GM21825 (cell line): Measurements from ENCODE around the gene IFNW1.
"Not testable (repeated sequence)": the region's sequence is repeated elsewhere in the genome, so short reads cannot be mapped to it uniquely, and the experiment has no call there.

Source experiments
- ATAC-seq: cut with Tn5 transposase; IDR thresholded peaks from one replicate; pipeline ENCODE4 v1.9.1; 2021; ENCODE audit warnings: mild to moderate bottlenecking, moderate library complexity; ENCODE audit not compliant: unreplicated experiment

IFNW1 gene

DNA sequence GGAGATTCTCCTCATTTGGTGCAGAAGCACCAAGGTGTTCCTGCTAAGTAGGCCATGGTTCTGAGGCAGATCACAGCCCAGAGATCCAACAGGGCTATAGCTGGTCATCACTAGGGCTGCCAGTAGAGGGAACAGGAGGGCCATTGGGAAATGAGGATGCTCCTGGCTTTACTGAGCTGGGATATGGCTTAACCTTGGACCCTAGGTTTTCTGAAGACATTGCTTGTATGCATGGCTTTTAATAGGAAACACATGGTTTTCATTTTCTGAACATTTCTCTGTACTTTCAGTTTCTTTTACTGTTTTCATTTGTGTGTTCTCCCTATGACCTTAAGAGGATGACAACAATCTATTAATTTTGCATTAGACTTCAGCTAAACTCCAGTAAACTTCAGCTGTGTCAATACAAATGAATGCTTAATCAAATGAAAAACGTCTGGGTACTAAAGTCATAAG lies at the start of gene IFNW1:
TSS of gene IFNW1 (minus strand) at position 406 of the 456 bp plus-strand sequence. CDS start at position 144, 262 bp downstream.
- ATAC-seq: peak; percentile 67

DNA sequence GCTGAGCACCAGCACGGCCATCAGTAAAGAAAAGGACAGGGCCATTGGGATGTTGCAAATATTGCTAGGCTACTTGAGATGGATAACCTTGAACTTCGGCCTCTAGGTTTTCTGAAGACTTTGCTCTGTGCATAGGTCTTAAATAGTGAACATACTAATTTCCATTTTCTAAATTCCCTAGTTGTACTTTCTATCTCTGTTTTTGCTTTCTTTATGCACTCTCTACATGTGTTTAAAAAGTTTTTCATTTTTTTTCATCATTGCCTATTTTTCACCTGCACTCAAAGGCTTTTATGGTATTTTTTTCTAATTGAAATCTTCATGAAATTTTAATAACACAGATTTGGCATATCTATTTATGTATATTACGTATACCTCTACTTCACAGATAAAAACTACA lies 45.9 kb upstream of the IFNW1 start, which contains the start of gene IFNA4:
TSS of gene IFNA4 (minus strand) at position 101 of the 400 bp plus-strand sequence. CDS start at position 45, 56 bp downstream.
- ATAC-seq: not testable (repeated sequence)

DNA sequence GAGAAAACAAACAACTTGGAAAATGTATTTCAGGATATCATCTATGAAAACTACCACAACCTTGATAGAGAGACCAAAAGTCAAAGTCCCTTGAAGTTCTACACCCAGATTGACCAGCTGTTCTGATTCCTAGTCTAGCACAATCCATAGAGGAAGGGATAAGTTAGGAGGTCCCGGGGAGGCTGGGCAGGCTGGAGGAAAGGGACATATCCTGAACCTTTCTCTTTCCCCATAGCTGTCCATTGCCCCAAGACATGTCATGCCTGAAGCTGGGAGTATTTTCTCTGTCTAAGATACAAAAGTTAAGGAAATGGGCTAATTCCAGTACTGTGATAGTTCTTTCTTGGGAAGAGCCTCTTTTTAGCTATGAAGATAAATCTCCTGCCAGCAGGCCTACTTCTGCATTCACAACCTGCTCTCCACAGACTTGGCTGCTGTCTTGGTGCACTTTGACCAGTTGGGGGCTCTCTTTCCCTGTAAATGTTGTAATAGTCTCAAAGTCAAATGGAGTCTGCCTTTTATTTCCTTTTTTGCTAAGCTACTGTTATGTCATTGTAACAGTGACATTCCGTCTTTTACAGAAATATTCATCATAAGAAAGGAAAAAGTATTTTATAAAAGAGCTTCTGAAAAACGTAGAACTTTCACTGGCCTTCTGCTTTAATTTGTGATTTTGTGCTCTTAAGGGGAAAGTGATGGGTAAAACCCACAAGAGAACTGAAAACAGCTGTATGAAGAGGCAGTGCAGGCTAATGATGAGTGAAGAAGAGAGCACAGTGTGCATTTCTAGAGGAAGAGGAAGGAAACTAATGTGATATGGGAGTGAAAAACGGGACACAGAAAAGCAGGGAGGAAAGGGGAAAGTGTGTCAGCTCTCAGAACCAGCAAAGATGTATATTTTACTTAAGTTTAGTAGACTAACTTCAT lies 41.4 kb upstream of the IFNW1 start:
- ATAC-seq: peak; percentile 88

DNA sequence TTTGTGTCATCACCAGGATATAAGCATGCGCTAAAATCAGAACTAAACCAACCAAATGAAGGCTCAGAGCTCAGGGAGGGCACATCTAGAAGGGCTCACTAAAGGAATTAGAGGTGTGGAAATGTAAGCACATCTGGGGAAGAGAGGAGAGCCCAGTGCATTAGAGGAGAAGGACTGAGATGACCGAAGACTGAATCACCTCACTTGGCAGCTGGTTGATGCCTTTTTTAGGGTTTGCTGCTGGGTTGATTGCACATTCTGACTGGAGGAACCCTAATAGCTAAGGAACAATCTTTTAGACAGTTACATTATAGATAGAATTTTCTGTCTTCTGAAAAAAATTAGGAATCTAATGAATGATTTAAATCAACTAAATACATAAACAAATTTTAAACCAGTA lies 33.0 kb upstream of the IFNW1 start:
- ATAC-seq: no peak

DNA sequence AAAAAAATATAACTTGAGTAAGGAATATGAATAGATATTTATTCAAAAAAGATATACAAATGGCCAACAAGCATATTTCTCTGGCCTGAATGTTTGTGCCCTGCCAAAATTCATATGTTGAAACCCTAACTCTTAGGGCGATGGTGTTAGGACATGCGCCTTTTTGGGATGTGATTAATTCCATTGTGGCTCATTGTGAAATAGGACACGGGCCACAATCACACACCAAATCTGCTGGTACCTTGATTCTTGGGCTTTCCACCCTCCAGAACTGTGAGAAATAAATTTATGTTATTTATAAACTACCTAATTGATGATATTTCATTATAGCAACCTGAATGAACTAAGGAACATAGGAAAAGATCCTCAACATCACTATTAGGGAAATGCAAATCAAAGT lies 30.5 kb upstream of the IFNW1 start:
- no peak for ATAC-seq

DNA sequence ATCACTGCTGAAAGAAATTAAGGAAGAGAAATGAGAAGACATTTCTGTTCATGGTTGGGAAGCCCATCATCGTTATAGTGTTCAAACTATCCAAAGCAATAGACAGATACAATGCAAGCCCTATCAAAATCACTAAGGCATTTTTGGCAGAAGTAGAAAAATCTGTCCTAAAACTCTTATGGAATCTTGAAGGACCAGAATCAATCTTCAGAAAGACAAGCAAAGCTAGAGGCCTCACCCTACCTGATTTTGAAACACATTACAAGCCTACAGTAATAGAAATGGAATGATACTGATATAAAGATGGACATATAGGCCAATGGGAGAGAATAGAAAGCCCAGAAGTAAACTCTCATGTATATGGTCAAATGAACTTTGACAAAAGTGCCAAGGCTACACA lies 29.7 kb upstream of the IFNW1 start:
- ATAC-seq: no peak

DNA sequence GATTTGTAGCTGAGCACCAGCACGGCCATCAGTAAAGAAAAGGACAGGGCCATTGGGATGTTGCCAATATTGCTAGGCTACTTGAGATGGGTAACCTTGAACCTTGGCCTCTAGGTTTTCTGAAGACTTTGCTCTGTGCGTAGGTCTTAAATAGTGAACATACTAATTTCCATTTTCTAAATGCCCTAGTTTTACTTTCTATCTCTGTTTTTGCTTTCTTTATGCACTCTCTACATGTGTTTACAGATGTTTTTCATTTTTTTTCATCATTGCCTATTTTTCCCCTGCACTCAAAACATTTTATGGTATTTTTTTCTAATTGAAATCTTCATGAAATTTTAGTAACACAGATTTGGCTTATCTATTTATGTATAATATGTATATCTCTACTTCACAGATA lies 24.9 kb upstream of the IFNW1 start, which contains the start of gene IFNA21:
TSS of gene IFNA21 (minus strand) at position 101 of the 400 bp plus-strand sequence. CDS start at position 53, 48 bp downstream.
- ATAC-seq: not testable (repeated sequence)

DNA sequence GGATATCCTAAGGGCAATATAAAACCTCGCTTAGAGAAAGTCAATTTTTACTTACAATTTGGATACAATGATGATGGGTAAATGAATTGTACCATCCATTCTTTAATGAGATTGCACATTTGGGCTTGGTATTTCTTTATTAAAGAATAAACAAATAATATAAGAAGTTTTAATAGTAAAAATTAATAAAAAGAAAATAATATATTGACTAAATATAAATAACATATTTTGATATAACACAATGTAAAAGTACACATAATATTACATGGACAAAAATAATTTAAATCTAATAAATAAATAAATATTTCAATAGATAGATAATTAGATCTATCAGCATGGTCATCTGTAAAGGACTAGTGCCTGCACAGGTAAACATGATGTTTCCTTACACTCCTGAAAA lies 23.9 kb upstream of the IFNW1 start:
- no peak for ATAC-seq

DNA sequence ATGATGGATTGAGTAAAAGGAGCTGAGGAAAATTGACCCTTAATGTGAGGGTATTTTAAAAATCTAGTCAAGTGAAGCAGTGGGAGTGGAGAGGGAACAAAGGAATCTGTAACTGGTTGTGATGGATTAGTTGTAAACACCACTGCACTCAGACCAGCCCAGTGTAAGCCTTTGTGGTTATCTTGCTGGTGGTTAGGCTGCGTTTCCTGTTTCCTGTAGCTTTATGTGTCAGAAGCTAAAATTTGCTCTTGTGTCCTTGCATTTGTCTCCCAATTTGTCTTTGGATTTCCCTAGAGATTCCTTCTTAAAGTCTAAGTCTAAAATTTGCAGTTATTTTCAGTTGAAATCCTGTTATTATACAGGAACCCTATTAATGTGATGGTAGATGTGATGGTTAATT lies 18.5 kb upstream of the IFNW1 start:
- peak; percentile 94 for ATAC-seq

DNA sequence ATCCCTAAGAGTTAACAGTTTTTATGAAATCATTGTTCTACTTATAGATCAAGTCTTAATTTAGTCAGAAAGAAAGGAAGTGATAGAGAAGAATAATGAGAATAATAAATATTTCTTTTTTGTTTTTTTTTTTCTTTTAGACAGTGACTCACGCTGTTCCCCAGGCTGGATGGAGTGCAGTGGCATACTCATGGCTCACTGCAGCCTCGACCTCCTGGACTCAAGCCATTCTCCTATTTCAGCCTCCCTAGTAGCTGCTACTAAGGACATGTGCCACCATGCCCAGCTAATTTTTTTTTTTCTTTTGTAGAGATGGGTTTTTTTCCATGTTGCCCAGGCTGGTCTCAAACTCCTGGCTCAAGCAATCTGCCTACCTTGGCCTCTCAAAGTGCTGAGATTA lies 13.9 kb upstream of the IFNW1 start:
- ATAC-seq: no peak

DNA sequence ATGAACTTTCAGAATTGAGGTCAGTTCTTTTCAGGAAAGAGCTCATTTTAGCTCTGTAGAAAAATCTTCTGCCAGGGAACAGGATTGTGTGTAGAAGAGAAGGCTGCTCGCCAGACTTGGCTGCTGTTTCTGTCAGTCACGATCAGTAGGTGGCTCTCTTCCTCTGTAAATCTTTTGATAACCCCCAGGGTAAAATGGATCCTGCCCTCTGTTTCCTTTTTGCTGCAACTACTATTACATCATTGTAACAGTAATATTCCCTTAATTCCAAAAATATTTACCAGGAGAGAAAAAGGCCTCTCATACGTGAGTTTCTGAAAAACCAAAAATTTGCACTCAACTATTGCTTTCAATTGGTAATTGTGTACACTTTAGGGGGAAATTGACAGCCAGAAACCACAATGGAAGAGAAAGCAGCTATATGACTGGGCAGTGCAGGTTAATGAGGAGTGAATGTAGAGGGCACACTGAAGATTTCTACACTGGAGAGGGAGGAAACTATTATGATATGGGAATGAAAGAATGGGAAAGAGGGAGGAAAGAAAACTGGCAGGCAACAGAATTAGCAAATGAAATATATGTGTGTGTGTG lies 12.5 kb upstream of the IFNW1 start:
- peak; percentile 88 for ATAC-seq

DNA sequence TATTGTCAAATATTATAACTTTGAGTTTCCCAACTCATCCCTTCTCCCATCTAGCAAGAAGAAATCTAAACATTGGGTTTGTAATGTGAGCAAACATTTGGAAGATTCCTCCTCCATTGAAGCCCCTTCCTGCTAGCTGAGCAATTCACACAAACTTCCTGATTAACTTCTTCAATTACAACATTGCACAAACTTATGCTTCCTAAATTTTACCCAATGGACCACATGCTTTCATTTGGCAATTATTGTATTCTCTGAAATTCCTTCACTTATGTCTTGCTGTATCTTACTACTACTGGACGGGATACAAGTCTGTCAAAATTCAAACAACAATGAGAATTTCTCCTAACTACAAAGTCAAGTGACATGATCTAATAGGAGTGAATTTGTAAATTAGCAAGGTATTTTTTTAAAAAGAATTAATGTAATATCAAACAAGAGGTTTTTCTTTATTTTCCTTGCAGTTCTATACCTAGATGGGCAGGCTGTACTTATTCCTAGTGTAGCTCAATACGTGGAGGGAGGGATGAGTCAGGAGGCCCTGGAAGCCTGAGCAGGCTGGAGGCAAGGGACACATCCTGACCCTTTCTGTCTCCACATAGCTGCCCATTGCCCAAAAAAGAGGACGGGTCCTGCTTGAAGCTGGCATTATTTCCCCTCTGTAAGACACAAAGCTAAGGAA lies 11.8 kb upstream of the IFNW1 start:
- ATAC-seq: peak; percentile 24

DNA sequence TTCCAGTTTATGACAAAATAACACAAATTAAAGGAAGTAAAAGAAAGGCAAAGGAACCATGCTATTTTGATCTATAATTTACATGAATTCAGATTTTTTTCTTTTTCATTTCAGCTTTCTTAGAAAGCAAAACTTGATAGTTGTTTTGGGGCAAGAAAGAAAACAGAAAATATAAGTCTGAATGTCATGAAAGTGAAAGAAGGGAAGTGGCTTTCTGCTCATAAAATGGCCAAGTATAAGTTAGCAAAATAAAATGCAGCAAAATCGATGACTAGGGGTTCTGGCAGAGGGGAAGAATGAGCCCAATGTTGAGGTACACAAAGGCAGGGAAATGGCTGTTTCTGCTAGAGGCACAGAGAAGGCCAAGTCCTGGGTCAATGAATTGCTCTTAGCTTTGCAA lies 3.0 kb upstream of the IFNW1 start:
- ATAC-seq: peak; percentile 61

DNA sequence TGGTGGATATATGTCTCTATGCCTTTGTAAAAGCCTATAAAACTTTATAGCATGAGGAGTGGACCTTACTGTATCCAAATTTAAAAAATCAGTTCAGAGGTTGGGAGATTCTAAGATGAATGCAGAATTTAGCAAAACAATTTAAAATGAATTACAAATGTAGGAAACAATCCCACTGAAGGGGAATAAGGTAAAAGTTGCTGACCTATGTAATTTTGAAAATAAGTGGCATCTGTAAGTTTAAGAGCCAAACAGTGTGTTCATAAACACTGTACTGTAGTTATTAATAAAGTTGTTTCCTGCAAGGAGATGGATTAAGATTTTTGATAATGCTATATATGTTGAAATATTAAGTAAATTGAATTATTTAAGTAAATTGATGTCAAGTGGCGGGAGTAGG lies 4.6 kb downstream of the IFNW1 start:
- ATAC-seq: no peak

DNA sequence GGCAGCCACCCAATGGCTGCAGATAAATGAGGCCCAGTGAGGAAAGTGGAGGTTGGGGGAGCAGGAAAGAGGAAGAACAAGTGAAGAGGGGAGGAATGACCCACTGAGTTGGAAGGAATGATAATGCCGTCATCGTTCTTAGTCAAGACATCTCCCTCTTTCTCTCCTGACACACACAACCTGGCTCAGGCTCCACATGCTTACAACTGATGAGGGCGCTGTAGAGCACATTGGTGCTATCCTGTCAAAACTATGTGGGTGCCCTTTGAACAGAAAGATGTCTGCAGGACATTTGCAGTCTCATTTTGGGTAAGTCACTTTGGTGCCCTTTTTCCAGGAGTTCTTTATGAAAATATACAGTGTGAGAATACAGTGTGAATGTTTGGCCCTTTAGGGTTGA lies 5.9 kb downstream of the IFNW1 start:
- no peak for ATAC-seq

DNA sequence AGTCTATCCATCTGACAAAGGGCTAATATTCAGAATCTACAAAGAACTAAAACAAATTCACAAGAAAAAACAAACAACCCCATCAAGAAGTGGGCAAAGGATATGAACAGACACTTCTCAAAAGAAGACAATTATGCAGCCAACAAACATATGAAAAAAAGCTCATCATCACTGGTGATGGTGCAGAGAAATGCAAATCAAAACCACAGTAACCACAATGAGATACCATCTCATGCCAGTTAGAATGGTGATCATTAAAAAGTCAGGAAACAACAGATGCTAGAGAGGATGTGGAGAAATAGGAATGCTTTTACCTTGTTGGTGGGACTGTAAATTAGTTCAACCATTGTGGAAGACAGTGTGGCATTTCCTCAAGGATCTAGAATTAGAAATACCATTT lies 13.4 kb downstream of the IFNW1 start:
- not testable (repeated sequence) for ATAC-seq

DNA sequence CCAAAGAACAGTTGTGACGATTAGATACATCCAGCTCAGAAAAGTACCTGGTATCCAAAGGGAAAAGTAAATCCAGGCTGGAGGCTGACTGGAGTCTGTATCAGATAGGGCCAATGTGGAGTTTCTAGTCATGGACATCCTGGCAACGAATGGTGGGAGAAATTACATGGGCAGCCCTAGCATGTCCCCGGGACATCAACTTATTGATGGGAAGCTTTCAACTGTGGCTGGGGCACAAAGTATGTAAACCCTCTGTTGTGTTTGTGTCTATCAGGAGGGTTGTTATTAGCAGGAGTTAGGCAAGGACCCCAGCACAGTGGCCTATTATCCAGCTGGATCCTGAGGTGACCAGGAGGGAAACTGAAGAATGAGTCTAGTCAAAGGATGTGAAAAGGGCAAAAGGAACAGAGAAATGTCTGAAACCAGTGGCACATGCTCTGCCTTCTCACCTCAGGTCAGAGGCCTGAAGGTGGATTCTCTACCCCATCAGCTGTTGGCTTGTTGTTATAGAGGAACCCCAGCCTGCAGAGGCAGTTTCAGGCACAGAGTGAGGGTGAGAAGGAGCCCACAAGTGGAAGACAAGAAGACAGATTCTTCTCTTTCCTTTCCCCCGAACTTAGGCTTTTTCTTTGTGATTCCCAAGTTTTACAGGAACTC lies 19.9 kb downstream of the IFNW1 start:
- peak; percentile 94 for ATAC-seq

DNA sequence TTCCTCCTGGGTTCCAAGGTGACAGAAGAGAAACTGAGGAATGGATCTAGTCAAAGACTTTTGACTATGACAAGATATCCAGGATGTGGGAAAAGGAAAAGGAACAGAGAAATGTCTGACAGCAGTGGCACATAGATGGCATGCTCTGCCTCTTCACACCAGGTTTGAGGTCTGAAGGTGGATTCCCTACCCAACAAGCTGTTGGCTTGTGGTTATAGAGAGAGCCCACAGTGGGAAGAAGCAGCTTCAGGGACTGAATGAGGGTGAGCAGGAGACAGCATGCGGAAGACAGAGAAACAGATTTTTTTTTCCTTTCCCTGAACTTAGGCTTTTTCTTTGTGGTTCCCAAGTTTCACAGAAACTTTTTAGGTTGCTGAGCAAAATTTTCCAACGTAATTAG lies 20.6 kb downstream of the IFNW1 start:
- no peak for ATAC-seq

DNA sequence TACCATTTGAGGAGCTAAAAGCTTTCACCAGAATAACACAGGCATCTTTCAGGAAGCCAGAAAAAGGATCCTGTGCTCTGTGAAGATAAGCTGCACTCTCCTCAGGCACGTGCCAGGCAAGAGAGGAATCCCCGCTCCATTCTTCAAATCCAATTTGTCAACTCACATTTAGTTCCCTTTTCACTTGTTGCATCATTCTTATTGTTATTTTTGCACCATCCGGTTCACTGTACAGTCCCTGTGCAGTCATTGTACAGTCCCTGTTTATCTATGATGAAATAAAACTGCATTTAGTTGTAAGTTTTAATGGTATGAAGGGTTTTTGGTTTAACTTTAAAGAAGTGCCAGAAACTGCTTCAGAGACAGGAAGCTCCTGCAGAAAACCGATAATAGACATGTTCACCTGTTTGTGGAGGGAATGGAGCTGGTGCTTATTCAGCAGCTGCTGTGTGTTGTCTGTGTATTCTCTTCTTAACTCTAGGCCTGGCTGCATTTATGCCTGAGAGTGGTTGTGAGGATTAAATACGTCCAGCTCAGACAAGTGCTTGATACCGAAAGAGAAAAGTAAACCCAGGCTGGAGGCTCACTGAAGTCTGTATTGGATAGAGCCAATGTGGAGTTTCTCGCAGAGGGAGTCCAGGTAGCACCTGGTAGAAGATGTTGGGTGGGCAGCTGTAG lies 22.4 kb downstream of the IFNW1 start:
- no peak for ATAC-seq

DNA sequence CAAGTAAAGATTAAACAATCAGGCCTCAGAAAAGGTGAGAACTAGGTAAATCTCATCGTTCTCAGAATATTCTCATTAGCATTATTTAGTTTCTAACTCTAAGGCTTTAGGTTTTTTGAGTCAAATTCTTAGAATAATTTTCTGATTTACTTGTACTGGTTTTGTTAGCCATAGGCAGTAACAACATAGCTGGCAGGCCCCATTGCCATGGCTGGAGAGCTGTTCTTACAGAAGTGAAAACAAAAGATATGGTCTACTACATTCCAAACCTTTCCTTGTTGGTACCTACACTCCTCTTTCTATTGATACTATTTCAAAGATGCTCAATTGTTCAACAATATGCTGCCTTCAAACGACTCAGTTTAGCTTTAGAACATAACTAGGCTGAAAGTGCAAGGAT lies 27.3 kb downstream of the IFNW1 start:
- ATAC-seq: no peak
